ENCODE data around the gene C2orf49. TPM values are rescaled to one million over a fixed set of nuclear protein-coding genes. Genes with fewer than 3 reads are reported as not detected.

Gene C2orf49
- total and polyA plus RNA-seq, 9 of the 15 experiments (the other 6 are each of a cell fraction or from before 2014, with no cell fraction given): 17.9 to 38.2 (median 25.6) TPM

- TF ChIP-seq ZNF436 (CRISPR knock-in tag; IDR thresholded peaks at IDR 0.05): no peak
- no peak for TF ChIP-seq ATF6 (CRISPR knock-in tag; IDR thresholded peaks at IDR 0.05)
- no peak for TF ChIP-seq IRF1 (CRISPR knock-in tag; IDR thresholded peaks at IDR 0.05; ENCODE audit: borderline replicate concordance)
- peak; percentile 88 for TF ChIP-seq KAT8 (IDR thresholded peaks at IDR 0.05; ENCODE audit: low read depth)
- TF ChIP-seq TEAD2 (tag; IDR thresholded peaks at IDR 0.05): no peak
- peak; percentile 84 for TF ChIP-seq MTA2 (IDR thresholded peaks at IDR 0.05; ENCODE audit: low read depth)
- TF ChIP-seq HNRNPLL (IDR thresholded peaks at IDR 0.05; ENCODE audit: low read depth, low read length, poor library complexity, severe bottlenecking): peak; percentile 63
- TF ChIP-seq ZNF583 (CRISPR knock-in tag; IDR thresholded peaks at IDR 0.05): peak; percentile 70; the same call in 1 of the 2 replicates
- no peak for TF ChIP-seq PHTF2 (CRISPR knock-in tag; IDR thresholded peaks at IDR 0.05)
- TF ChIP-seq ILF3 (IDR thresholded peaks at IDR 0.05; ENCODE audit: borderline replicate concordance): no peak
- TF ChIP-seq ZSCAN29 (IDR thresholded peaks at IDR 0.05): no peak
- TF ChIP-seq TRIM25 (IDR thresholded peaks at IDR 0.05; ENCODE audit: borderline replicate concordance): no peak
- peak; percentile 84 for TF ChIP-seq POLR2G (IDR thresholded peaks at IDR 0.05; ENCODE audit: low read depth, low read length)
- TF ChIP-seq RHOXF2B (CRISPR knock-in tag; conservative IDR thresholded peaks at IDR 0.05): no peak
- peak in 1 of 2 experiments; percentile 94; a peak in 2 of 4 replicates for TF ChIP-seq MLLT1 (IDR thresholded peaks at IDR 0.05)
- no peak for TF ChIP-seq TFAM (CRISPR knock-in tag; conservative IDR thresholded peaks at IDR 0.05)
- no peak; the same call in 1 of the 2 replicates for TF ChIP-seq ZNF644 (tag; IDR thresholded peaks at IDR 0.05; ENCODE audit: low read depth)
- TF ChIP-seq MCM2 (IDR thresholded peaks at IDR 0.05; ENCODE audit: low read depth): no peak
- TF ChIP-seq MYC (IDR thresholded peaks at IDR 0.05; ENCODE audit: low read depth, low read length): peak; percentile 85
- peak; percentile 68; the same call in 1 of the 2 replicates for TF ChIP-seq MYC (CRISPR knock-in tag; IDR thresholded peaks at IDR 0.05; ENCODE audit: borderline replicate concordance, low read depth)
- TF ChIP-seq CXXC5 (CRISPR knock-in tag; IDR thresholded peaks at IDR 0.05): peak; percentile 93
- TF ChIP-seq IFI16 (CRISPR knock-in tag; IDR thresholded peaks at IDR 0.05): no peak
These were observed at the start of gene C2orf49 (continued) for GRCh38 chr2:105337122-105338019.

Data from K562 (cell line).